Placental epithelial cell (primary cell): ENCODE results near the gene SLC3A2. TPM values are rescaled to one million over a fixed set of nuclear protein-coding genes. Genes with fewer than 3 reads are reported as not detected.

Source experiments
- small RNA-seq: library from RNA; depleted of rRNA; stranded (forward); fragments of <200 nt; gene quantifications from one replicate; pipeline ENCODE3, GENCODE V24; 2012
- total RNA-seq: library from RNA; depleted of rRNA; stranded (reverse); fragments of >200 nt; gene quantifications from 2 replicates; pipeline ENCODE4 v1.2.3, GENCODE V29; 2012

The SLC3A2 gene
- 83.6 and 208 TPM in 2 replicates for total RNA-seq

GRCh38 chr11:62880803-62881578 is at the start of gene SLC3A2:
SLC3A2 (plus strand) TSS chr11:62880896; CDS start chr11:62881024, 128 bp downstream.

GRCh38 chr11:62831520-62832335 is 49.0 kb upstream of the SLC3A2 start, which contains the start of gene STX5:
STX5 (minus strand) TSS chr11:62832051; CDS start chr11:62831243, 808 bp downstream.

GRCh38 chr11:62832336-62833234 is 48.1 kb upstream of the SLC3A2 start, which contains the start of gene TEX54:
TEX54 (minus strand) TSS chr11:62832841.

GRCh38 chr11:62839050-62839945 is 41.4 kb upstream of the SLC3A2 start, which contains the start of gene WDR74:
WDR74 (minus strand) TSS chr11:62839590; CDS start chr11:62839570, 20 bp downstream.

GRCh38 chr11:62921201-62921572 is 40.5 kb downstream of the SLC3A2 start, which contains the start of gene CHRM1:
CHRM1 (minus strand) TSS chr11:62921363; CDS start chr11:62911100, 10,263 bp downstream.

Small RNAs within 50 kb of the gene (small RNA-seq; reads per million reads assigned to genes)
- gene RF00099: not detected
- gene RN7SL259P: not detected
- not detected for gene SNORD22
- not detected for gene SNORD26
- not detected for gene SNORD27
- not detected for gene SNORD28
- 59.1 reads per million, percentile 98 among the genes with 10 or more reads in this experiment for gene SNORD30

Other genes with a start within 250 kb of the SLC3A2 start
- gene GANAB, start 234.3 kb upstream of the SLC3A2 start, total RNA-seq: 164 and 256 TPM in 2 replicates
- gene INTS5, start 227.6 kb upstream of the SLC3A2 start, total RNA-seq: 27.5 and 32.8 TPM in 2 replicates
- 22.4 and 30.1 TPM in 2 replicates for gene C11orf98, start 215.7 kb upstream of the SLC3A2 start, total RNA-seq
- 6.2 and 14.1 TPM in 2 replicates for gene CSKMT, start 215.6 kb upstream of the SLC3A2 start, total RNA-seq
- gene UQCC3, start 209.2 kb upstream of the SLC3A2 start, total RNA-seq: 5.5 and 6.2 TPM in 2 replicates
- gene LBHD1, start 208.6 kb upstream of the SLC3A2 start, total RNA-seq: 5.1 and 6.0 TPM in 2 replicates
- gene UBXN1, start 201.8 kb upstream of the SLC3A2 start, total RNA-seq: 96.7 and 148 TPM in 2 replicates
- gene LRRN4CL, start 191.4 kb upstream of the SLC3A2 start, total RNA-seq: 0.39 and 0.87 TPM in 2 replicates
- gene BSCL2, start 173.5 kb upstream of the SLC3A2 start, total RNA-seq: 72.6 and 84.4 TPM in 2 replicates
- 0.79 TPM in 1 of 2 replicates, not detected in the other for gene GNG3, start 173.2 kb upstream of the SLC3A2 start, total RNA-seq
- 9.3 and 13.0 TPM in 2 replicates for gene HNRNPUL2, start 153.4 kb upstream of the SLC3A2 start, total RNA-seq
- gene TTC9C, start 152.4 kb upstream of the SLC3A2 start, total RNA-seq: 28.7 and 34.1 TPM in 2 replicates
- 25.9 and 32.9 TPM in 2 replicates for gene ZBTB3, start 126.7 kb upstream of the SLC3A2 start, total RNA-seq
- gene POLR2G, start 119.3 kb upstream of the SLC3A2 start, total RNA-seq: 51.0 and 53.5 TPM in 2 replicates
- gene TAF6L, start 109.5 kb upstream of the SLC3A2 start, total RNA-seq: 18.2 and 20.4 TPM in 2 replicates
- 40.4 and 47.3 TPM in 2 replicates for gene TMEM179B, start 93.5 kb upstream of the SLC3A2 start, total RNA-seq
- gene TMEM223, start 88.9 kb upstream of the SLC3A2 start, total RNA-seq: 18.5 and 21.0 TPM in 2 replicates
- gene NXF1, start 75.5 kb upstream of the SLC3A2 start, total RNA-seq: 33.9 and 38.5 TPM in 2 replicates
- gene STX5, start 48.8 kb upstream of the SLC3A2 start, total RNA-seq: 51.8 and 64.6 TPM in 2 replicates
- gene TEX54, start 48.1 kb upstream of the SLC3A2 start, total RNA-seq: not detected in 2 replicates
- gene WDR74, start 41.3 kb upstream of the SLC3A2 start, total RNA-seq: 27.7 and 86.8 TPM in 2 replicates
- not detected in 2 replicates for gene CHRM1, start 40.5 kb downstream of the SLC3A2 start, total RNA-seq
- not detected in 2 replicates for gene SLC22A6, start 104.1 kb downstream of the SLC3A2 start, total RNA-seq
- gene SLC22A8, start 134.9 kb downstream of the SLC3A2 start, total RNA-seq: not detected in 2 replicates